CD4-positive, alpha-beta T cell treated with Interleukin-2 at 100 ng/mL for 4 hours (primary cell): ENCODE results near the gene CTSH.

ENCODE experiments used
- DNase-seq: peaks from one replicate; pipeline ENCODE4 v3.0.0-alpha.2; 2020; ENCODE audit warnings: low spot score

The CTSH gene

GRCh38 chr15:78977591-78978347, 32.9 kb upstream of the CTSH start:
- no peak for DNase-seq

GRCh38 chr15:78977091-78977571, 32.3 kb upstream of the CTSH start:
- DNase-seq, result no peak

GRCh38 chr15:78976691-78977090, 31.8 kb upstream of the CTSH start:
- DNase-seq, result no peak

- no peak for DNase-seq
Measured at GRCh38 chr15:78974272-78974918, 29.5 kb upstream of the CTSH start.

GRCh38 chr15:78969687-78970349, 25.0 kb upstream of the CTSH start:
- DNase-seq, result no peak

GRCh38 chr15:78968539-78969271, 23.9 kb upstream of the CTSH start:
- DNase-seq, result no peak

- no peak for DNase-seq
Measured at GRCh38 chr15:78968114-78968513, 23.3 kb upstream of the CTSH start.

- no peak for DNase-seq
Measured at GRCh38 chr15:78960308-78960707, 15.5 kb upstream of the CTSH start.

- no peak for DNase-seq
Measured at GRCh38 chr15:78959360-78959759, 14.5 kb upstream of the CTSH start.

- DNase-seq, result no peak
Measured at GRCh38 chr15:78957416-78958093, 12.7 kb upstream of the CTSH start.

GRCh38 chr15:78956937-78957336, 12.1 kb upstream of the CTSH start:
- no peak for DNase-seq

- DNase-seq, result no peak
Measured at GRCh38 chr15:78955355-78955754, 10.5 kb upstream of the CTSH start.

- no peak for DNase-seq
Measured at GRCh38 chr15:78951841-78952238, 7.0 kb upstream of the CTSH start.

GRCh38 chr15:78950902-78951840, 6.3 kb upstream of the CTSH start:
- DNase-seq, result no peak

GRCh38 chr15:78950343-78950742, 5.5 kb upstream of the CTSH start:
- no peak for DNase-seq

GRCh38 chr15:78949461-78949860, 4.6 kb upstream of the CTSH start:
- DNase-seq, result no peak

GRCh38 chr15:78947506-78947905, 2.7 kb upstream of the CTSH start:
- DNase-seq, result no peak

GRCh38 chr15:78946493-78946892, 1.6 kb upstream of the CTSH start:
- no peak for DNase-seq

- no peak for DNase-seq
Measured at GRCh38 chr15:78944202-78944625, 632 bp downstream of the CTSH start.

GRCh38 chr15:78943692-78944091, 1.2 kb downstream of the CTSH start:
- DNase-seq, result no peak

- DNase-seq, result no peak
Measured at GRCh38 chr15:78942741-78943140, 2.1 kb downstream of the CTSH start.
